C4-2B (cell line): ENCODE results near the gene PPM1G.

Experiments used
- ZFX ChIP-seq: fragments of 450-650 bp; IDR thresholded peaks from 2 replicates; pipeline ENCODE4 v1.6.1; 2017
- TF ChIP-seq, protein P1 (sequence below): fragments of 450-650 bp; conservative IDR thresholded peaks from 2 replicates; pipeline ENCODE4 v1.5.1; 2017; ENCODE audit warnings: mild to moderate bottlenecking

DNA sequence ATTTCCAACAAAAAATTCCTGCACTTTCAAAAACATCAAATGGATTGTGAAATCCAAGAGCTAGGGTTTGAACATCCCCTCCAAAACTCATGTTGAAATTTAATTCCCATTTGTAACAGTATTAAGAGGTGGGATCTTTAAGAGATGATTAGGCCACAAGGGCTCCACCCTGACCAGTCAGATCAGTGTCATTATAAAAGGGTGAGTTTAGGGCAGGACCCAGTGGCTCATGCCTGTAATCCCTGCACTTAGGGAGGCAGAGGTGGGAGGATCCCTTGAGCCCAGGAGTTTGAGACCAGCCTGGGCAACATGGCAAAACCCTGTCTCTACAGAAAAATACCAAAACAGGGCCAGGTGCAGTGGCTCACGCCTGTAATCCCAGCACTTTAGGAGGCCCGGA is 61.8 kb downstream of the PPM1G start:
- TF ChIP-seq, protein P1, sequence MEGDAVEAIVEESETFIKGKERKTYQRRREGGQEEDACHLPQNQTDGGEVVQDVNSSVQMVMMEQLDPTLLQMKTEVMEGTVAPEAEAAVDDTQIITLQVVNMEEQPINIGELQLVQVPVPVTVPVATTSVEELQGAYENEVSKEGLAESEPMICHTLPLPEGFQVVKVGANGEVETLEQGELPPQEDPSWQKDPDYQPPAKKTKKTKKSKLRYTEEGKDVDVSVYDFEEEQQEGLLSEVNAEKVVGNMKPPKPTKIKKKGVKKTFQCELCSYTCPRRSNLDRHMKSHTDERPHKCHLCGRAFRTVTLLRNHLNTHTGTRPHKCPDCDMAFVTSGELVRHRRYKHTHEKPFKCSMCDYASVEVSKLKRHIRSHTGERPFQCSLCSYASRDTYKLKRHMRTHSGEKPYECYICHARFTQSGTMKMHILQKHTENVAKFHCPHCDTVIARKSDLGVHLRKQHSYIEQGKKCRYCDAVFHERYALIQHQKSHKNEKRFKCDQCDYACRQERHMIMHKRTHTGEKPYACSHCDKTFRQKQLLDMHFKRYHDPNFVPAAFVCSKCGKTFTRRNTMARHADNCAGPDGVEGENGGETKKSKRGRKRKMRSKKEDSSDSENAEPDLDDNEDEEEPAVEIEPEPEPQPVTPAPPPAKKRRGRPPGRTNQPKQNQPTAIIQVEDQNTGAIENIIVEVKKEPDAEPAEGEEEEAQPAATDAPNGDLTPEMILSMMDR, result no peak
- TF ChIP-seq ZFX, result no peak
